Measurements from ENCODE around the gene FBLN5. TPM values are rescaled to one million over a fixed set of nuclear protein-coding genes. Genes with fewer than 3 reads are reported as not detected.

Gene FBLN5
- total RNA-seq, 1 experiment from 2014 or later = 1.0 TPM

DNA sequence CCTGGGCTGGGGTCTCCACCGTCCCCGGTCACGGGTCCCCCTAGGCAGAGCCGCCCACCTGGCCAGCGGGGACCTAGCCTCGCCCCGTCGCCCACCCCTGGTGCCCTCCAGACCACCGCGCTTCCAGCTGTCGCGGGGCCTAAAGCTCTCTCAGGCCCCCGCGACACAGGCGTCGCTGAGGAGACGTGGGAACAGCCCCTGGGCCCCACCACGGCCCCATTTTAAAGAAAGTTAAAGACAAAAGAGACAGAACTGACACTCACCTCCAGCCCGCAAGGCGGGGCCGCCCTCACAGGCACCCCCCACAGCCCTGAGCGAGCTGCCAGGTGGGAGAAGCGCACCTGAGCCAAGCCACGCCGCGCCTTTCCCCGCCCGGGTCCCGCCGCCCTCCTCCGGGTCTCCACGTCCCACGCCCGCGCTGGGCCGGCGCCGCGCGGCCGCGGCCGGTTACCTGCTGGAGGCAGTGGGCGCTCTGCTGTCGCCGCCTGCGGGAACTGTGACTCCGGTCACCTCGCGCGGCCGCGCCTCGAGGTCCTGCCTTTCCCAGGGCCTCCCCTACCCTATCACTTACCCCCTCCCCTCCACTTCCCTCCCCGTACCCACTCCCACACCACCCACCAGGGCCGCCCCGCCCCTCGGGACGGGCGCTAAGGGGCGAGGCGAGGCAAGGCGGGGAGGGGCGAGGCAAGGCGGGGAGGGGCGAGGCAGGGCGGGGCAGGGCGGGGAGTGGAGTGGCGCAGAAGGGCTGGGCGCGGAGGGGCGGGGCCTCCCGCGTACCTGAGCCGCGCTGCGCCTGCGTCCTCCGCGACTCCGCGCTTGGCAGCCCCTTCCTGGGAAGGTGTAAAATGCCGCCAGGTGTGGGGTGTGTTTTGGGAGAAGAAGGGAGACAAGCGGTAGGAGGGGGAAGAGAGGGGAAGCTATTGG is 111.3 kb downstream of the FBLN5 start:
- TF ChIP-seq, protein P1, sequence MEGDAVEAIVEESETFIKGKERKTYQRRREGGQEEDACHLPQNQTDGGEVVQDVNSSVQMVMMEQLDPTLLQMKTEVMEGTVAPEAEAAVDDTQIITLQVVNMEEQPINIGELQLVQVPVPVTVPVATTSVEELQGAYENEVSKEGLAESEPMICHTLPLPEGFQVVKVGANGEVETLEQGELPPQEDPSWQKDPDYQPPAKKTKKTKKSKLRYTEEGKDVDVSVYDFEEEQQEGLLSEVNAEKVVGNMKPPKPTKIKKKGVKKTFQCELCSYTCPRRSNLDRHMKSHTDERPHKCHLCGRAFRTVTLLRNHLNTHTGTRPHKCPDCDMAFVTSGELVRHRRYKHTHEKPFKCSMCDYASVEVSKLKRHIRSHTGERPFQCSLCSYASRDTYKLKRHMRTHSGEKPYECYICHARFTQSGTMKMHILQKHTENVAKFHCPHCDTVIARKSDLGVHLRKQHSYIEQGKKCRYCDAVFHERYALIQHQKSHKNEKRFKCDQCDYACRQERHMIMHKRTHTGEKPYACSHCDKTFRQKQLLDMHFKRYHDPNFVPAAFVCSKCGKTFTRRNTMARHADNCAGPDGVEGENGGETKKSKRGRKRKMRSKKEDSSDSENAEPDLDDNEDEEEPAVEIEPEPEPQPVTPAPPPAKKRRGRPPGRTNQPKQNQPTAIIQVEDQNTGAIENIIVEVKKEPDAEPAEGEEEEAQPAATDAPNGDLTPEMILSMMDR (conservative IDR thresholded peaks at IDR 0.05) = peak; percentile 27; the same call in 1 of the 3 replicates
- H3K36me3 Mint-ChIP-seq (ENCODE audit: insufficient read depth in 1 of 3, low read depth in 3 of 3) = no peaks in the 10 kb centered on the region

More for the DNA sequence above, 111.3 kb downstream of the FBLN5 start:
- no peak overlapping the region for H3T11ph ChIP-seq (ENCODE audit: low read length)
- H3K79me2 ChIP-seq (ENCODE audit: insufficient read depth, low read length) = no peaks in the 10 kb centered on the region; the same call in 1 of the 2 replicates
- peak; percentile 89 for DNase-seq
- Mint-ChIP-seq H3K4me1 (peaks cover 27 to 36% of the 10 kb centered on the region in 2 experiments), H3K9me3 (no peaks in the 10 kb centered on the region), H3K4me3 (peak overlapping the region; percentile 80 to 88), H3K27me3 (ENCODE audit: low read depth) (peaks cover 6% of the 10 kb centered on the region; the same call in 1 of the 2 replicates), H3K27ac (peak overlapping the region in 1 of 3 experiments; percentile 94; a peak in 3 of 7 replicates)
- H3K9me3 ChIP-seq (ENCODE audit: control insufficient read depth, low read depth, low read length) = no peaks in the 10 kb centered on the region
- no peak overlapping the region for H4K8ac ChIP-seq (replicated peaks; ENCODE audit: insufficient read length, low read depth, low read length)
- H4K20me1 ChIP-seq (ENCODE audit: control insufficient read depth, insufficient read depth, insufficient read length) = no peaks in the 10 kb centered on the region
- no peak overlapping the region for H2BK5ac ChIP-seq (ENCODE audit: insufficient read length, low read length)
- peak overlapping the region; percentile 59 for H3K18ac ChIP-seq (ENCODE audit: insufficient read length, low read depth, low read length)
- no peaks in the 10 kb centered on the region for H3K27me3 ChIP-seq (ENCODE audit: insufficient read depth, low read length)
- no peaks in the 10 kb centered on the region for H3K79me1 ChIP-seq (ENCODE audit: insufficient read depth, low read depth, low read length, poor library complexity, severe bottlenecking)
- H2BK15ac ChIP-seq (ENCODE audit: low read depth, low read length) = no peak overlapping the region; the same call in 1 of the 2 replicates
- whole genome bisulfite sequencing (ENCODE audit: extremely low coverage, insufficient read length, low lambda C conversion rate) = no CpG with 5 or more reads among the region's 84 CpGs
- H2BK20ac ChIP-seq (ENCODE audit: low read depth, low read length, poor library complexity, severe bottlenecking) = no peak overlapping the region
- no peak overlapping the region for H3K4ac ChIP-seq (ENCODE audit: low read depth, low read length)
- no peak overlapping the region for H3K27ac ChIP-seq (ENCODE audit: insufficient read length, low read depth, low read length)
- H3K14ac ChIP-seq (ENCODE audit: insufficient read depth, low read length) = no peak overlapping the region
- peak overlapping the region; percentile 61 for H3K9ac ChIP-seq (ENCODE audit: extremely low read depth, insufficient read length, low read length)
- peak overlapping the region; percentile 41 for H2AFZ ChIP-seq (ENCODE audit: low read length)
- no peak overlapping the region for H4K5ac ChIP-seq (ENCODE audit: insufficient read length, low read depth, low read length)
- H4K91ac ChIP-seq (ENCODE audit: insufficient read length, low read depth, low read length) = no peak overlapping the region
- no peak overlapping the region for H3K23ac ChIP-seq (ENCODE audit: insufficient read length, low read depth, low read length)
- no peaks in the 10 kb centered on the region for H3K4me1 ChIP-seq (ENCODE audit: insufficient read depth, low read length)
- H3K4me2 ChIP-seq (ENCODE audit: insufficient read depth, insufficient read length, low read length) = peak overlapping the region; percentile 84
- no peak overlapping the region for H2AK5ac ChIP-seq (ENCODE audit: insufficient read length, low read length)
- no peak overlapping the region for H2BK120ac ChIP-seq (ENCODE audit: low read depth, low read length, poor library complexity, severe bottlenecking)
- H2BK12ac ChIP-seq (ENCODE audit: insufficient read length, low read depth, low read length) = no peak overlapping the region
- H3K56ac ChIP-seq (ENCODE audit: insufficient read length, low read depth, low read length) = no peak overlapping the region
- peaks cover 3% of the 10 kb centered on the region for H3K23me2 ChIP-seq (ENCODE audit: insufficient read length, low read depth, low read length, poor library complexity, severe bottlenecking)

Measured in H9 (cell line).